ENCODE results near the gene GULP1. TPM values are rescaled to one million over a fixed set of nuclear protein-coding genes. Genes with fewer than 3 reads are reported as not detected.

GULP1 gene
- total and polyA plus RNA-seq, 10 of the 15 experiments (the other 5 are each of a cell fraction or from before 2014, with no cell fraction given), result 0.02 to 1.3 (median 0.15) TPM; not detected in 5

DNA sequence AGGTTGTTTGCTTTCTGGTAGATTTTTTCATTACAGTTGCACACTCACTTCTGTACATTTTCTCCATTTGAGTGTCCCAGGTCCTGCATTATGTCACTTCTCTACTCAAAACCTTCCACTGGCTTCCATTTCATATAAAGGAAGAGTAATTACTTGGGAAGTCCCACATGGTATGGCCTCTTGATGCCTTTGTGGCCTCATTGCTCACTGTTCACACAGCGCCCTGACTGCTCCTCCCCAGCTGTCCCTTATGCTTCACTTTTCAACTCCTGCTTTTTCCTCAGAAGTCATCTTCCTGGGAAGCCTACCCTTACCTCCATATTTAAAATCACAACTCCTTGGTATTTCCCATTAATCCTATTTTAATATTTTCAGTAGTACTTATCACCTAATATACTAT is 24.7 kb downstream of the GULP1 start:
- FAIRE-seq (no peak), DNase-seq (ENCODE audit: low read depth, low spot score) (no peak), ATAC-seq (no peak)
- Histone ChIP-seq H3K9ac (ENCODE audit: control insufficient read depth, insufficient read depth, low read length) (no peak overlapping the region), H3K27ac (ENCODE audit: control insufficient read depth, insufficient read depth) (no peak overlapping the region), H4K20me1 (ENCODE audit: control insufficient read depth, insufficient read depth) (no peaks in the 10 kb centered on the region), H3K4me1 (ENCODE audit: control insufficient read depth, insufficient read depth, low read length) (no peaks in the 10 kb centered on the region), H2AFZ (ENCODE audit: control insufficient read depth, low read depth, low read length) (no peak overlapping the region), H3K79me2 (ENCODE audit: control insufficient read depth, insufficient read depth, low read length) (no peaks in the 10 kb centered on the region), H3K4me2 (ENCODE audit: control insufficient read depth, insufficient read depth) (no peak overlapping the region), H3K4me3 (no peak overlapping the region), H3K9me3 (replicated peaks; ENCODE audit: control insufficient read depth, insufficient read depth, low read length) (no peaks in the 10 kb centered on the region), H3K27me3 (replicated peaks in 1 of 2; ENCODE audit: control insufficient read depth in 2 of 2, insufficient read depth in 2 of 2, low read length in 1 of 2) (no peaks in the 10 kb centered on the region), H3K36me3 (ENCODE audit: control insufficient read depth in 2 of 2, insufficient read depth in 2 of 2, low read length in 1 of 2) (no peaks in the 10 kb centered on the region)
- RAD21 ChIA-PET (ENCODE audit: unreplicated experiment), result no interaction called here
- TF ChIP-seq RUNX3 (IDR thresholded peaks at IDR 0.05; ENCODE audit: low read length) (no peak), IKZF2 (IDR thresholded peaks at IDR 0.05) (no peak), JUNB (IDR thresholded peaks at IDR 0.05) (no peak), ATF7 (IDR thresholded peaks at IDR 0.05; ENCODE audit: low read depth) (no peak), EP300 (IDR thresholded peaks at IDR 0.05; ENCODE audit: borderline replicate concordance in 1 of 2, control insufficient read depth in 1 of 2, low read depth in 2 of 2, low read length in 2 of 2) (no peak)
- TF ChIP-seq, protein P1, sequence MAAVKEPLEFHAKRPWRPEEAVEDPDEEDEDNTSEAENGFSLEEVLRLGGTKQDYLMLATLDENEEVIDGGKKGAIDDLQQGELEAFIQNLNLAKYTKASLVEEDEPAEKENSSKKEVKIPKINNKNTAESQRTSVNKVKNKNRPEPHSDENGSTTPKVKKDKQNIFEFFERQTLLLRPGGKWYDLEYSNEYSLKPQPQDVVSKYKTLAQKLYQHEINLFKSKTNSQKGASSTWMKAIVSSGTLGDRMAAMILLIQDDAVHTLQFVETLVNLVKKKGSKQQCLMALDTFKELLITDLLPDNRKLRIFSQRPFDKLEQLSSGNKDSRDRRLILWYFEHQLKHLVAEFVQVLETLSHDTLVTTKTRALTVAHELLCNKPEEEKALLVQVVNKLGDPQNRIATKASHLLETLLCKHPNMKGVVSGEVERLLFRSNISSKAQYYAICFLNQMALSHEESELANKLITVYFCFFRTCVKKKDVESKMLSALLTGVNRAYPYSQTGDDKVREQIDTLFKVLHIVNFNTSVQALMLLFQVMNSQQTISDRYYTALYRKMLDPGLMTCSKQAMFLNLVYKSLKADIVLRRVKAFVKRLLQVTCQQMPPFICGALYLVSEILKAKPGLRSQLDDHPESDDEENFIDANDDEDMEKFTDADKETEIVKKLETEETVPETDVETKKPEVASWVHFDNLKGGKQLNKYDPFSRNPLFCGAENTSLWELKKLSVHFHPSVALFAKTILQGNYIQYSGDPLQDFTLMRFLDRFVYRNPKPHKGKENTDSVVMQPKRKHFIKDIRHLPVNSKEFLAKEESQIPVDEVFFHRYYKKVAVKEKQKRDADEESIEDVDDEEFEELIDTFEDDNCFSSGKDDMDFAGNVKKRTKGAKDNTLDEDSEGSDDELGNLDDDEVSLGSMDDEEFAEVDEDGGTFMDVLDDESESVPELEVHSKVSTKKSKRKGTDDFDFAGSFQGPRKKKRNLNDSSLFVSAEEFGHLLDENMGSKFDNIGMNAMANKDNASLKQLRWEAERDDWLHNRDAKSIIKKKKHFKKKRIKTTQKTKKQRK (IDR thresholded peaks at IDR 0.05; ENCODE audit: low read depth, low read length), result no peak
- TF ChIP-seq, protein P2, sequence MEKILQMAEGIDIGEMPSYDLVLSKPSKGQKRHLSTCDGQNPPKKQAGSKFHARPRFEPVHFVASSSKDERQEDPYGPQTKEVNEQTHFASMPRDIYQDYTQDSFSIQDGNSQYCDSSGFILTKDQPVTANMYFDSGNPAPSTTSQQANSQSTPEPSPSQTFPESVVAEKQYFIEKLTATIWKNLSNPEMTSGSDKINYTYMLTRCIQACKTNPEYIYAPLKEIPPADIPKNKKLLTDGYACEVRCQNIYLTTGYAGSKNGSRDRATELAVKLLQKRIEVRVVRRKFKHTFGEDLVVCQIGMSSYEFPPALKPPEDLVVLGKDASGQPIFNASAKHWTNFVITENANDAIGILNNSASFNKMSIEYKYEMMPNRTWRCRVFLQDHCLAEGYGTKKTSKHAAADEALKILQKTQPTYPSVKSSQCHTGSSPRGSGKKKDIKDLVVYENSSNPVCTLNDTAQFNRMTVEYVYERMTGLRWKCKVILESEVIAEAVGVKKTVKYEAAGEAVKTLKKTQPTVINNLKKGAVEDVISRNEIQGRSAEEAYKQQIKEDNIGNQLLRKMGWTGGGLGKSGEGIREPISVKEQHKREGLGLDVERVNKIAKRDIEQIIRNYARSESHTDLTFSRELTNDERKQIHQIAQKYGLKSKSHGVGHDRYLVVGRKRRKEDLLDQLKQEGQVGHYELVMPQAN (conservative IDR thresholded peaks at IDR 0.05), result no peak
- TF ChIP-seq, protein P3, sequence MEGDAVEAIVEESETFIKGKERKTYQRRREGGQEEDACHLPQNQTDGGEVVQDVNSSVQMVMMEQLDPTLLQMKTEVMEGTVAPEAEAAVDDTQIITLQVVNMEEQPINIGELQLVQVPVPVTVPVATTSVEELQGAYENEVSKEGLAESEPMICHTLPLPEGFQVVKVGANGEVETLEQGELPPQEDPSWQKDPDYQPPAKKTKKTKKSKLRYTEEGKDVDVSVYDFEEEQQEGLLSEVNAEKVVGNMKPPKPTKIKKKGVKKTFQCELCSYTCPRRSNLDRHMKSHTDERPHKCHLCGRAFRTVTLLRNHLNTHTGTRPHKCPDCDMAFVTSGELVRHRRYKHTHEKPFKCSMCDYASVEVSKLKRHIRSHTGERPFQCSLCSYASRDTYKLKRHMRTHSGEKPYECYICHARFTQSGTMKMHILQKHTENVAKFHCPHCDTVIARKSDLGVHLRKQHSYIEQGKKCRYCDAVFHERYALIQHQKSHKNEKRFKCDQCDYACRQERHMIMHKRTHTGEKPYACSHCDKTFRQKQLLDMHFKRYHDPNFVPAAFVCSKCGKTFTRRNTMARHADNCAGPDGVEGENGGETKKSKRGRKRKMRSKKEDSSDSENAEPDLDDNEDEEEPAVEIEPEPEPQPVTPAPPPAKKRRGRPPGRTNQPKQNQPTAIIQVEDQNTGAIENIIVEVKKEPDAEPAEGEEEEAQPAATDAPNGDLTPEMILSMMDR (IDR thresholded peaks at IDR 0.05 in 2 of 3, conservative IDR thresholded peaks at IDR 0.05 in 1 of 3; ENCODE audit: control insufficient read depth in 2 of 3, extremely low read depth in 1 of 3, insufficient read depth in 1 of 3, low read depth in 3 of 3, low read length in 3 of 3), result no peak
- intact Hi-C loops (cut with micrococcal nuclease; ENCODE audit: unreplicated experiment), result no loop called here
- 7% methylated on average over 1 of the region's 1 CpG for WGBS (ENCODE audit: insufficient coverage, insufficient replicate concordance, low lambda C conversion rate, missing lambda C conversion rate)
- CTCF ChIA-PET, result no interaction called here
- SMC1A ChIA-PET (ENCODE audit: uncharacterized antibody, unreplicated experiment), result no interaction called here
- BruUV-seq (replicated peaks), result no TSS peak
- POLR2A ChIA-PET, result no interaction called here
- in situ Hi-C loops (cut with MboI), result no loop called here
